Middle frontal gyrus (tissue), 1 donor: Measurements from ENCODE around the gene GRIPAP1.

Experiments used
- DNase-seq: peaks from one replicate; pipeline ENCODE4 v3.0.0-alpha.2; 2015; ENCODE audit warnings: low spot score; ENCODE audit errors: extremely low spot score

The GRIPAP1 gene

GRCh38 chrX:48958635-48959094 is 43.4 kb downstream of the GRIPAP1 start:
- DNase-seq = no peak

- DNase-seq = peak; percentile 87
Observed at GRCh38 chrX:48957827-48958634, 44.0 kb downstream of the GRIPAP1 start.

- DNase-seq = no peak
Observed at GRCh38 chrX:48957477-48957826, 44.6 kb downstream of the GRIPAP1 start, which contains the start of gene OTUD5. OTUD5 (minus strand) TSS chrX:48957607; CDS start chrX:48957570, 37 bp downstream.

- DNase-seq = no peak
Observed at GRCh38 chrX:48956728-48957414, 45.2 kb downstream of the GRIPAP1 start.

GRCh38 chrX:48948589-48948988 is 53.5 kb downstream of the GRIPAP1 start:
- no peak for DNase-seq

GRCh38 chrX:48945517-48946348 is 56.3 kb downstream of the GRIPAP1 start:
- no peak for DNase-seq

- no peak for DNase-seq
Observed at GRCh38 chrX:48942895-48943294, 59.2 kb downstream of the GRIPAP1 start.

GRCh38 chrX:48940404-48940955 is 61.6 kb downstream of the GRIPAP1 start:
- no peak for DNase-seq

- DNase-seq = no peak
Observed at GRCh38 chrX:48939524-48940228, 62.4 kb downstream of the GRIPAP1 start.

GRCh38 chrX:48938721-48939425 is 63.2 kb downstream of the GRIPAP1 start:
- DNase-seq = no peak

GRCh38 chrX:48937054-48937907 is 64.8 kb downstream of the GRIPAP1 start:
- no peak for DNase-seq

GRCh38 chrX:48936429-48937053 is 65.5 kb downstream of the GRIPAP1 start:
- DNase-seq = no peak

- DNase-seq = no peak
Observed at GRCh38 chrX:48935301-48935670, 66.8 kb downstream of the GRIPAP1 start.

- DNase-seq = no peak
Observed at GRCh38 chrX:48934581-48935300, 67.3 kb downstream of the GRIPAP1 start.

GRCh38 chrX:48933757-48934156 is 68.3 kb downstream of the GRIPAP1 start:
- DNase-seq = no peak

- DNase-seq = no peak
Observed at GRCh38 chrX:48927736-48928382, 74.2 kb downstream of the GRIPAP1 start.

GRCh38 chrX:48927123-48927522 is 74.9 kb downstream of the GRIPAP1 start:
- DNase-seq = no peak

- no peak for DNase-seq
Observed at GRCh38 chrX:48924270-48924669, 77.8 kb downstream of the GRIPAP1 start.
